M059J (cell line): Measurements from ENCODE around the gene PCID2. TPM values are rescaled to one million over a fixed set of nuclear protein-coding genes. Genes with fewer than 3 reads are reported as not detected.
A peak's percentile ranks its signal among the peaks of the same experiment; 100 is the strongest.
"Not testable (repeated sequence)": the region's sequence is repeated elsewhere in the genome, so short reads cannot be mapped to it uniquely, and the experiment has no call there.

ENCODE experiments used
- DNase-seq: peaks from one replicate; pipeline ENCODE4 v3.0.0-alpha.2; 2012; ENCODE audit warnings: low read depth
- total RNA-seq: library from RNA; depleted of rRNA; stranded (reverse); fragments of >200 nt; shearing (Covaris generic); gene quantifications from 2 replicates; pipeline ENCODE4 v1.2.3, GENCODE V29; 2014

Gene PCID2
- total RNA-seq, 1 experiment from 2014 or later: 50.3 TPM

DNA sequence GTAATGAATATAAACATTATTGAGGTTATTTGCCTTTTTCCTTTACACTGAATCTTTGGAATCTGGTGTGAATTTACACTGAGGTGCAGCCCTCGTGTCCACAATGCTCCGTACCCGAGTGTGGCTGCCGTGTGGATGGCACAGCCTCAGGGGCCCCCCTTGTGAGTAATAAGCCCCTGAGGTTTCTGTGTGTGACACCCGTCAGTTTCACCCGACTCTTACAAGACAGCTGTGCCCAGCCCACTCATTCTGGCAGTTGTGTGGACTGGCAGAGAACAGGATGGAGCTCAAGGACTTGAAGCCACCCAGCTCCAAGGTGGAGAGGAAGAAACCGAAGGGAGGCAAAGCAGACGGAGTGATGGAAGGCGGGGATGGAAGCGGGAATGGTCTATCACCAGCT is 42.2 kb downstream of the PCID2 start:
- no peak for DNase-seq

GRCh38 chr13:113164492-113164891 is 44.0 kb downstream of the PCID2 start:
- DNase-seq: no peak

- no peak for DNase-seq
These were observed 45.4 kb downstream of the PCID2 start for GRCh38 chr13:113162783-113163685.

- DNase-seq: not testable (repeated sequence)
These were observed 46.5 kb downstream of the PCID2 start for GRCh38 chr13:113161975-113162374.

- no peak for DNase-seq
These were observed 47.0 kb downstream of the PCID2 start for GRCh38 chr13:113161433-113161832.

GRCh38 chr13:113160983-113161382 is 47.5 kb downstream of the PCID2 start:
- no peak for DNase-seq

GRCh38 chr13:113159701-113160100 is 48.8 kb downstream of the PCID2 start:
- DNase-seq: no peak

DNA sequence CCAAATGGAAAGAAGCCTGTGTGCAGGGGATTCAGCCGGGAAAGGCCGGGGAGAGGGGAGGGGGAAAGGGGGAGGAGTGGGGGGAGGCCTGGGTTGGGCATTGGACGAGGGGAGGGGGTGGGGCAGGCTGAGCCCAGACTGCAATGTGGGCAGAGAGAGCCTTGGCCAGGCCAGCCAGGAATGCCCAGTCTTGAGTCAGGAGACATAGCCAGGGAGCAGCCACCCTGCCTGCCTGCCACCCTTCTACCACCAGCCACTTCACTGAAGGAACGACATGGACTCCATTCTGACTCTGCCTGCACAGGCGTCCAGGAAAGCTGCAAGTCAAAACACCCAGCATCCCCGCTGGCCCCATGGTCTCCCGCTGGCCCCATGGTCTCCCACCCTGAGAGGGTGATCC is 49.5 kb downstream of the PCID2 start:
- no peak for DNase-seq

- DNase-seq: no peak
These were observed 50.3 kb downstream of the PCID2 start, which contains the start of gene PROZ for GRCh38 chr13:113157929-113158747. TSS of gene PROZ (plus strand) at chr13:113158648. CDS start at chr13:113158661, 13 bp downstream.

DNA sequence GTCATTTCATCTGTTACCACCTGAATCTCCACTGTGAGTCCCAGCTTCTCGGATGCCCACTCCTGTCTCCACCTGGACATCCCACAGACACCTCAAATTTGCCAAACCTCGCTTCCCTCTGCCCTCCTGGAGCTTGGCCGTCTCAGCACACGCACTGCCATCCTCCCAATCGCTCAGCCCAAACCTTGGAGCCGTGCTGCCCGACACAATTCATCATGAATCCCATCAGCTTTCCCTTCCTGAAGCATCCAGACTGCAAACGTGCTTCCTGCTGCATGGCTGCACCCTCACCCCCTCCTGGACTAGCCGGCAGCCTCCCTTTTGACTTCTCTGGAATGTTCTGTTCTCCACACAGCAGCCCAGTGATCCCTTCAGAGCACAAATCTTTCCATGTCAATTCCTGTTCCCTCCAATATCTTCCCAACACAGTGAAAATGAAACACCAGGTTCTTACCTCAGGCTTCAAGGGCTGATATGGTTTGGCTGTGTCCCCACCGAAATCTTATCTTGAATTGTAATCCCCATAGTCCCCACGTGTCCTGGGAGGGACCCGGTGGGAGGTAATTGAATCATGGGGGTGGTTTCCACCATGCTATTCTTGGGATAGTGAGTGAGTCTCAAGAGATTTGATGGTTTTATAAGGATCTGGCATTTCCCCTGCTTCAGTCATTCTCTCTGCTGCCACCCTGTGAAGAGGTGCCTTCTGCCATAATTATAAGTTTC is 51.1 kb downstream of the PCID2 start:
- no peak for DNase-seq

DNA sequence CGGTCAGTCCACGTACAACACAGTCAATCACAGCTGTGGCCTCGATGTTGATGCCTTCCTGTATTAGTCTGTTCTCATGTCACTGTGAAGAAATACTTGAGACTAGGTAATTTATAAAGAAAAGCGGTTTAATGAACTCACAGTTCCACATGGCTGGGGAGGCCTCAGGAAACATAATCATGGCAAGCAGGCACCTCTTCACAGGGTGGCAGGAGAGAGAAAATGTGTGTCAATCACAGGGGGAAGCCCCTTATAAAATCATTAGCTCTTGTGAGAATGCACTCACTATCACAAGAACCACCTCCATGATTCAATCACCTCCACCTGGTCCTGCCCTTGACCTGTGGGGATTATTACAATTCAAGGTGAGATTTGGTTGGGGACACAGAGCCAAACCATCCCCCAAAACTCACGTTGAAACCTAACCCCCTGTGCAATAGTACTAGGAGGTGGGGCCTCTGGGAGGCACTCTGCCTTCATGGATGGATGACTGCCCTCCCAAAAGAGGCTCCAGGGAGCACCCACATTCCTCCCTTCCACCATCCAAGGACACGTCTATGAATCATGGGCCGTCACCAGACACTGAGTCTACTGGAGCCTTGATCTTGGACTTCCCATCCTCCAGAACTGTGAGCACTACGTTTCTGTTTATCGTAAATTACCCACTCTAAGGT is 52.4 kb downstream of the PCID2 start:
- DNase-seq: no peak

- no peak for DNase-seq
These were observed 53.3 kb downstream of the PCID2 start for GRCh38 chr13:113155201-113155600.

DNA sequence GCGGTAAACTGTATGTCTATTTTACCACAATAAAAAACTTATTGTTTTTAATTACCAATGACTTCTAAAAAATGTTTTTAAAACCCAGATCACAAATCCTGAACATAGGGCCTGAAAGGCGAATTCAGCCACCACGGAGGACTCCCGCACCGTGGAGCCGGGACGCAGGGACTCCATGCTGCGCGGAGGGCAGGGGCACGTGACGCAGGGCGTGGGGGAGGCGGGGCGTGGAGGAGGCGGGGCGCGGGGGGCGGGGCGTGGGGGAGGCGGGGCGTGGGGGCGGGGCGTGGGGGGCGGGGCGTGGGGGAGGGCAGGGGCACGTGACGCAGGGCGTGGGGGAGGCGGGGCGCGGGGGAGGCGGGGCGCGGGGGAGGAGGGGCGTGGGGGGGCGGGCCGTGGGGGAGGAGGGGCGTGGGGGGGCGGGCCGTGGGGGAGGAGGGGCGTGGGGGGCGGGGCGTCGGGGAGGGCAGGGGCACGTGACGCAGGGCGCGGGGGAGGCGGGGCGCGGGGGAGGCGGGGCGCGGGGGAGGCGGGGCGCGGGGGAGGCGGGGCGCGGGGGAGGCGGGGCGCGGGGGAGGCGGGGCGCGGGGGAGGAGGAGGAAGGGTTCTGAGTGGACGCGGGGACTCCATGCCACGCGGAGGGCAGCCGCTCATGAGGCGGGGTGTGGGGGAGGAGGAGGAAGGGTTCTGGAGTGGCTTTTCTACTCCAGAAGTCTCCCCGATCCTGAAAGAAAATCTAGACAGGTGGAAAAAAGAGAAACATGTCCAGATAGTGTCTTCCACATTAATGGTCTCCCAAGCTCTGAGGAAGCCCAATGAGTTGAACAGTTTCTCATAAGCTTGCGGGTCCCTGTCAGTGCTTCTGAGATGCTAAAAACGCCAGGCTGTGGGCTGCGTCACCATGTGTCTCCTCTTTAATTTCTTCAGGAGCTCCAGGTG is 54.4 kb downstream of the PCID2 start:
- DNase-seq: peak; percentile 44

- no peak for DNase-seq
These were observed 55.3 kb downstream of the PCID2 start for GRCh38 chr13:113152984-113153809.

DNA sequence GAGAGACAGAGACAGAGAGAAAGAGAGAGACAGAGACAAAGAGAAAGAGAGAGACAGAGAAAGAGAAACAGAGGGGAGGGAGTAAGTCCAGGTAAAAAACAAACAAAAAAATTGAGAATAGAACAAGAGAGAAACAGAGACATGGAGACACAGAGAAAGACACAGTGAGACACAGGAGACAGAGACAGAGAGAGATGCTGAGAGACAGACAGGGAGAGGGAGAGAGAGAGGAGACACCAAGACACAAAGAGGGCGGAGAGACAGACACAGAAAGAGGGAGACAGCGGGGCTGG is 55.8 kb downstream of the PCID2 start:
- DNase-seq: no peak

DNA sequence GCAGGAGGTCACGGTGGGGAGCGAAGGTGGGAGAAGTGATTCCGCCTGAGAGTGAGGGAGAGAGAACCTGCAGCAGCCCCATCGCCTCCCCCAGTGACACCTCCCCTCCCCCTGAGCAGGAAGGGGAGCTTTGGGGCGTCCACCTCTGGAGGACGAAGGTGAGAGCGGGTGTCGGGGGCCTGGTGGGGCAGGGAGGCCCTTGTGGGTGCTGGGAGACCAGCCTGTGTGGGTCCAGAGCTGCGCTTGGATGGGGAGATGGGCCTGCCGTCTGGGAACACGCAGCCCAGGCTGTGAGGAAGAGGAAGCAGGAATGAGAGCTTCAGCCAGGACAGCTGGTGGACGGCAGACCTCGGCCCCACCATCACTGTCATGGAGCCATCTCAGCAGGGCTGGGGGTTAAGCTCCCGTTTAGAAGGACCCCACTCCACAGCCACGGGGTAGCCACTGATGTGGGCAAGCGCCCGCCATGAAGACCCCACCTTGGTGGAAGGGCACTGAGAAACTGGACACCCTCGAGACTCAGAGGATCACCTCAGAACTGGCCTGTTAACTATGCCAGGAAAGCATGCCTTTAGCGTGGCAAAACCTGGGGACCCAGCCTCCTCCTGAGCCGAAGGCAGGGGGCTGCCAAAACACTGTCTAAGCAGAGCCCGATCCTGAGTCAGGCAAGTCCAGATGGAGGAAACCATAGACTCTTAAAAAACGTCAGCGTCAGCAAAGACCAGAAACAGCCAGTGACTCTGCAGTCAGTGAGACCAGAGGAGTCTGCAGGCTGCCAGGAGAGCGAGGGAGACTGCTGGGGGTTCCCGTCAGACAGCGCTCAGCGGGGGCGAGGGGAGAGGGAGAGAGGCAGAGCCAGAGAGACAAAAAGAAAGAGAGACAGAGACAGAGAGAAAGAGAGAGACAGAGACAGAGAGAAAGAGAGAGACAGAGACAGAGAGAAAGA is 56.5 kb downstream of the PCID2 start:
- DNase-seq: no peak

DNA sequence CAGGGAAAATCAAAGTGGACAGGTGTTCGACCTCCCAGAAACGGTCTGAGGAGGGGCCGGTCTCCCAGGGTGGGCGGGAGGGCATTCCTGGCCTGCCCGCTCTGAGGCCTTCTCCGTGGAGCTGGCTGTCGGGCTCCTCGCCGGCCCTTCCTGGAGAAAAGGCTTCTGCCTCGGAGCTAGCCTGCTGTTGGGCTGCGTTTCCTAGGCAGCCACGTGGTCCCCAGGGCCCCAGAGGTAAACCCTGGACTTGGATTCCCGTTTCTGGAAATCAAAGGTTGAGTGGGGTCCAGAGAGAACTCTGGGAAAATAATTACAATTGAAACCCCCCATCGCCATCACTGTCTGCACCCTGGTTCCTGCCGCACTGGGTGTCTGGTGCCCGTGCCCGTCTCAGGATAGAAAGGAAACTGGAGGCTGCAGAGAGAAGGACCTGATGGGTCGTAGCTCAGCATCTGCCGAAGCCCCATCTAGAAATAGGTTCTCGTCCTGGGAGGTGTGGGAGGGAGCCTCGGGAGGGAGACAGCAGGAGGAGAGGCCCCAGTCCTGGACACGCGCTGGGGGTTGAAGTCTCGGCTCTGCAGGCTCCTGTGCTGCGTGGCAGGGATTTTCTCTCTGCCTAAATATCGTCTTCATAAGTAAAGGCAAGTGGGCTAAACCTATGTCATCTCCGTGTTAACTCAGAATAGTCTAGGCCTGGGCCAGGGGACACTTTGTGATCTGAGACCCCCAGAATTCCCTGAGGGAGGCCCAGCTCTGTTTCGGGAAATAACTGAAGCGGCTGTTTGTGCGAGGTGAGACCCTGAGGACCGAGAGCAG is 57.7 kb downstream of the PCID2 start:
- no peak for DNase-seq
